HepG2 (cell line): Measurements from ENCODE around the gene DMPK. TPM values are rescaled to one million over a fixed set of nuclear protein-coding genes. Genes with fewer than 3 reads are reported as not detected.

Experiments used
- AKAP8 ChIP-seq: sonication (generic); formaldehyde crosslinking; IDR thresholded peaks from 2 replicates; pipeline ENCODE4 v1.5.1; 2020; ENCODE audit warnings: mild to moderate bottlenecking, missing genetic modification reagents
- ARNT2 ChIP-seq: sonication (generic); formaldehyde crosslinking; IDR thresholded peaks from 2 replicates; pipeline ENCODE4 v1.8.0; 2022; ENCODE audit warnings: mild to moderate bottlenecking, low read depth, missing genetic modification reagents, moderate library complexity
- ARNTL ChIP-seq: sonication (generic); formaldehyde crosslinking; IDR thresholded peaks from 2 replicates; pipeline ENCODE4 v1.4.0; 2020; ENCODE audit warnings: mild to moderate bottlenecking, missing genetic modification reagents
- ASH2L ChIP-seq: fragments of 300-600, 200-600 bp; sonication (generic); IDR thresholded peaks from 2 replicates; pipeline ENCODE4 v1.7.0; 2017; ENCODE audit warnings: low read depth, mild to moderate bottlenecking, moderate library complexity, mixed read lengths, low read length; ENCODE audit not compliant: insufficient read length
- CTCF ChIP-seq: sonication (generic); formaldehyde crosslinking; IDR thresholded peaks from 2 replicates; pipeline ENCODE4 v1.5.0; 2020; ENCODE audit warnings: mild to moderate bottlenecking, missing genetic modification reagents, moderate library complexity
- IRF9 ChIP-seq: sonication (generic); formaldehyde crosslinking; IDR thresholded peaks from 2 replicates; pipeline ENCODE4 v1.8.0; 2022; ENCODE audit warnings: missing genetic modification reagents, mild to moderate bottlenecking, borderline replicate concordance
- KLF13 ChIP-seq: sonication (generic); formaldehyde crosslinking; IDR thresholded peaks from 2 replicates; pipeline ENCODE4 v1.4.0; 2020; ENCODE audit warnings: mild to moderate bottlenecking, missing genetic modification reagents
- KMT2A ChIP-seq: sonication (generic); formaldehyde crosslinking; IDR thresholded peaks from 2 replicates; pipeline ENCODE4 v1.4.0; 2020; ENCODE audit warnings: missing genetic modification reagents
- LCORL ChIP-seq, 2 experiments: fragments of 450-650 bp in 1 of 2; sonication (generic) in 1 of 2; formaldehyde crosslinking in 1 of 2; IDR thresholded peaks; 2 replicates each; pipeline versions ENCODE4 v1.5.0 to v1.6.1; 2017 to 2020; ENCODE audit warnings: antibody characterized with exemption in 1 of 2, missing genetic modification reagents in 1 of 2
- MAX ChIP-seq: IDR thresholded peaks from 2 replicates; pipeline ENCODE4 v1.6.1; 2012; ENCODE audit warnings: inconsistent platforms
- MIER3 ChIP-seq: IDR thresholded peaks from 2 replicates; pipeline ENCODE4 v1.6.1; 2016; ENCODE audit warnings: missing compliant biosample characterization, borderline replicate concordance
- RCOR2 ChIP-seq: IDR thresholded peaks from 2 replicates; pipeline ENCODE4 v1.6.1; 2016; ENCODE audit warnings: missing biosample characterization, missing genetic modification reagents
- SMC3 ChIP-seq: IDR thresholded peaks from 2 replicates; pipeline ENCODE4 v1.6.1; 2011; ENCODE audit warnings: low read length, improper control_type of control experiment
- TFDP2 ChIP-seq: sonication (generic); formaldehyde crosslinking; IDR thresholded peaks from 2 replicates; pipeline ENCODE4 v1.4.0; 2020; ENCODE audit warnings: missing genetic modification reagents
- ZC3H13 ChIP-seq: sonication (generic); formaldehyde crosslinking; IDR thresholded peaks from 2 replicates; pipeline ENCODE4 v1.8.1; 2023; ENCODE audit warnings: mild to moderate bottlenecking, missing genetic modification reagents, moderate library complexity
- ZNF263 ChIP-seq: sonication (generic); formaldehyde crosslinking; IDR thresholded peaks from 2 replicates; pipeline ENCODE4 v1.4.0; 2020; ENCODE audit warnings: missing genetic modification reagents
- ZNF629 ChIP-seq: sonication (generic); formaldehyde crosslinking; conservative IDR thresholded peaks from 2 replicates; pipeline ENCODE4 v1.5.0; 2020; ENCODE audit warnings: missing genetic modification reagents
- ZNF687 ChIP-seq: sonication (generic); formaldehyde crosslinking; IDR thresholded peaks from 2 replicates; pipeline ENCODE4 v1.5.1; 2020; ENCODE audit warnings: mild to moderate bottlenecking, missing genetic modification reagents, moderate library complexity
- polyA plus RNA-seq, 8 experiments: library from polyadenylated mRNA; depleted of rRNA in 3 of 8; stranded (reverse) in 7 of 8; unstranded in 1 of 8; fragments of >200 nt; fragmentation: Illumina TruSeq in 4 of 8; extraction: Trizol in 4 of 8; gene quantifications; 2 replicates each; pipeline versions ENCODE4 v1.2.1 to v1.2.3, GENCODE V29; 2011 to 2016; ENCODE audit warnings: low read depth in 4 of 8, missing spikeins in 1 of 8, mixed read lengths in 1 of 8; ENCODE audit not compliant: insufficient read depth in 1 of 8
- total RNA-seq, 5 experiments: library from RNA; depleted of rRNA; stranded (reverse); fragments of >200 nt; fragmentation: Illumina TruSeq; extraction: Trizol; gene quantifications; 2 replicates each; pipeline ENCODE4 v1.2.3, GENCODE V29; 2016; ENCODE audit warnings: low read depth in 1 of 5

DMPK gene
- total and polyA plus RNA-seq, 2 of the 13 experiments (the other 11 are each of a cell fraction or from before 2014, with no cell fraction given) = 5.3 to 8.8 TPM

- peak; percentile 30; the same call in 1 of the 2 replicates for TF ChIP-seq TFDP2 (CRISPR knock-in tag)
- 0 out of 2 replicates have a peak, but pooled peaks have one; percentile 51 for TF ChIP-seq ARNT2 (CRISPR knock-in tag)
- TF ChIP-seq KMT2A (CRISPR knock-in tag) = peak; percentile 57; the same call in 1 of the 2 replicates
- TF ChIP-seq KLF13 (CRISPR knock-in tag) = no peak
- peak; percentile 63; the same call in 1 of the 2 replicates for TF ChIP-seq MIER3
- peak; percentile 63 for TF ChIP-seq ZNF687 (CRISPR knock-in tag)
- TF ChIP-seq ZNF263 (CRISPR knock-in tag) = peak; percentile 81
- TF ChIP-seq LCORL (IDR thresholded peaks at IDR 0.05) = no peak
- peak; percentile 72 for TF ChIP-seq LCORL (CRISPR knock-in tag; IDR thresholded peaks at IDR 0.05)
- no peak for TF ChIP-seq ASH2L
- TF ChIP-seq ARNTL (CRISPR knock-in tag) = peak; percentile 56; the same call in 1 of the 2 replicates
- 0 out of 2 replicates have a peak, but pooled peaks have one; percentile 27 for TF ChIP-seq ZNF629 (CRISPR knock-in tag)
- TF ChIP-seq IRF9 (CRISPR knock-in tag) = peak; percentile 43; the same call in 1 of the 2 replicates
- no peak for TF ChIP-seq RCOR2
- peak; percentile 36; the same call in 1 of the 2 replicates for TF ChIP-seq ZC3H13
- peak; percentile 95 for TF ChIP-seq CTCF (CRISPR knock-in tag)
- TF ChIP-seq AKAP8 (CRISPR knock-in tag) = 0 out of 2 replicates have a peak, but pooled peaks have one; percentile 64
- TF ChIP-seq MAX = peak; percentile 59; the same call in 1 of the 2 replicates
- TF ChIP-seq SMC3 = peak; percentile 64
Observed at GRCh38 chr19:45817010-45817724, 34.9 kb upstream of the DMPK start (continued).
